Measurements from ENCODE around the gene ZSCAN18. TPM values are rescaled to one million over a fixed set of nuclear protein-coding genes. Genes with fewer than 3 reads are reported as not detected.

Gene ZSCAN18
- total and polyA plus RNA-seq, 2 donors (not counting 3 experiments of a cell fraction or from before 2014, with no cell fraction given): 15.8 to 17.3 TPM

- no peak overlapping the region for H3K9ac ChIP-seq (replicated peaks; ENCODE audit: extremely low read depth, insufficient read depth, low read length)
- intact Hi-C loops (cut with micrococcal nuclease): no loop called here
- H2AFZ ChIP-seq (ENCODE audit: low read depth, low read length): no peak overlapping the region
- ChIA-PET POLR2A (no interaction called here), CTCF (no interaction called here)
- H3K4me1 ChIP-seq (ENCODE audit: control insufficient read depth, extremely low read depth, insufficient read depth, low read length): no peaks in the 10 kb centered on the region
- DNase-seq (ENCODE audit: low read depth, low spot score): no peak
- no peak for FAIRE-seq
- no peak overlapping the region for H3K4me3 ChIP-seq (replicated peaks in 1 of 3; ENCODE audit: insufficient read depth in 1 of 3, low read depth in 1 of 3, low read length in 3 of 3)
- no peaks in the 10 kb centered on the region for H3K9me1 ChIP-seq (replicated peaks; ENCODE audit: control insufficient read depth, extremely low read depth, insufficient read depth, low read length)
- no peak overlapping the region for H3K27ac ChIP-seq (ENCODE audit: insufficient read depth, low read depth, low read length)
- H3K27me3 ChIP-seq (ENCODE audit: control insufficient read depth in 2 of 2, insufficient read depth in 2 of 2, low read length in 2 of 2): no peaks in the 10 kb centered on the region
- dilution Hi-C loops (cut with MboI; ENCODE audit: extremely low pct_ligation_motif_present, low sequenced_read_pairs): no loop called here
- BruUV-seq (replicated peaks): no TSS peak
- H3K36me3 ChIP-seq (ENCODE audit: control insufficient read depth in 2 of 2, extremely low read depth in 1 of 2, insufficient read depth in 2 of 2, low read length in 2 of 2): no peaks in the 10 kb centered on the region
- no peaks in the 10 kb centered on the region for H4K20me1 ChIP-seq (replicated peaks; ENCODE audit: control insufficient read depth, extremely low read depth, insufficient read depth, low read length)
- H3K4me2 ChIP-seq (ENCODE audit: insufficient read depth, low read length): no peak overlapping the region
- no peaks in the 10 kb centered on the region for H3K79me2 ChIP-seq (ENCODE audit: control insufficient read depth, insufficient read depth, low read length)
- TF ChIP-seq EZH2 (IDR thresholded peaks at IDR 0.05; ENCODE audit: borderline replicate concordance, low read depth, low read length, severe bottlenecking) (no peak), MAX (IDR thresholded peaks at IDR 0.05; ENCODE audit: insufficient read depth, insufficient read length) (no peak), JUN (IDR thresholded peaks at IDR 0.05; ENCODE audit: borderline replicate concordance, insufficient read depth, insufficient read length, low read depth) (no peak), POLR2AphosphoS5 (IDR thresholded peaks at IDR 0.05; ENCODE audit: insufficient read depth, low read depth, low read length) (no peak), POLR2A (IDR thresholded peaks at IDR 0.05; ENCODE audit: low read depth, low read length) (no peak), MYC (IDR thresholded peaks at IDR 0.05; ENCODE audit: low read depth, low read length) (no peak), GATA2 (IDR thresholded peaks at IDR 0.05; ENCODE audit: insufficient read depth, insufficient read length, low read depth, low read length) (no peak), FOS (IDR thresholded peaks at IDR 0.05; ENCODE audit: borderline replicate concordance, insufficient read depth, low read length) (no peak), CTCF (IDR thresholded peaks at IDR 0.05; ENCODE audit: extremely low read depth in 1 of 2, insufficient read depth in 1 of 2, low read depth in 1 of 2, low read length in 2 of 2) (no peak)
- H3K9me3 ChIP-seq (replicated peaks; ENCODE audit: control insufficient read depth, insufficient read depth, low read length): peaks cover 2% of the 10 kb centered on the region
Measured at GRCh38 chr19:58118979-58119733, 21.1 kb upstream of the ZSCAN18 start.
